ENCODE data around the gene MYADML2.

The MYADML2 gene

DNA sequence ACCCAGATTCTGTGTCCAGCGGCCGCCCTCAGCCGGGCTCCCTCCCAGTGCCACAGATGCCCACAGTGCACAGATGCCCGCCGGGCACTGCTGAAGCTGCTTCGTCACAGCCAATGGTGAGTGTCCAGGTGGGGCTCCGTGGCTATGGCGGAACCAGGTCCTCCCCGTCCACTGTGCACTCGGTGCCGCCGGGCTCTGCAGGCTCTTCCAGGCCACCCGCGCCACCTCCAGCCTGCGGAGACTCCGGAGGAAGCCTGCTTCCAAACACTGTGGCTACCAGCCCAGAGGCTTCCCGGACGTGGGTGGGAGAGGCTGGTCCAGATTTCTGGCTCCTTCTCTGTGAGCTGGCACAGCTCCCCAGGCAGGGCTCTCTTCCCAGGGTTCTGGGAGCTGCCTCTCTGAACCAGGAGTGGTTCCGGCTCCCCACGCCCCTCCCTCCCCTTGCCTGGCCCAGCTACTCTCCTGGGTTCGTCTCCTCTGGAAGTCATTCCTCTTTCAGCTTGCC lies 7.1 kb downstream of the MYADML2 start:
- no peak overlapping the region for H3K4me3 ChIP-seq (ENCODE audit: low read length)
- DNase-seq (ENCODE audit: low read depth), result no peak
- TF ChIP-seq, protein P1, sequence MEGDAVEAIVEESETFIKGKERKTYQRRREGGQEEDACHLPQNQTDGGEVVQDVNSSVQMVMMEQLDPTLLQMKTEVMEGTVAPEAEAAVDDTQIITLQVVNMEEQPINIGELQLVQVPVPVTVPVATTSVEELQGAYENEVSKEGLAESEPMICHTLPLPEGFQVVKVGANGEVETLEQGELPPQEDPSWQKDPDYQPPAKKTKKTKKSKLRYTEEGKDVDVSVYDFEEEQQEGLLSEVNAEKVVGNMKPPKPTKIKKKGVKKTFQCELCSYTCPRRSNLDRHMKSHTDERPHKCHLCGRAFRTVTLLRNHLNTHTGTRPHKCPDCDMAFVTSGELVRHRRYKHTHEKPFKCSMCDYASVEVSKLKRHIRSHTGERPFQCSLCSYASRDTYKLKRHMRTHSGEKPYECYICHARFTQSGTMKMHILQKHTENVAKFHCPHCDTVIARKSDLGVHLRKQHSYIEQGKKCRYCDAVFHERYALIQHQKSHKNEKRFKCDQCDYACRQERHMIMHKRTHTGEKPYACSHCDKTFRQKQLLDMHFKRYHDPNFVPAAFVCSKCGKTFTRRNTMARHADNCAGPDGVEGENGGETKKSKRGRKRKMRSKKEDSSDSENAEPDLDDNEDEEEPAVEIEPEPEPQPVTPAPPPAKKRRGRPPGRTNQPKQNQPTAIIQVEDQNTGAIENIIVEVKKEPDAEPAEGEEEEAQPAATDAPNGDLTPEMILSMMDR (conservative IDR thresholded peaks at IDR 0.05; ENCODE audit: low read depth, low read length), result no peak

- TF ChIP-seq, protein P1 (conservative IDR thresholded peaks at IDR 0.05; ENCODE audit: low read depth, low read length), result no peak
- no peak overlapping the region for H3K4me3 ChIP-seq (ENCODE audit: low read length)
Observed at GRCh38 chr17:81939218-81939617, 7.8 kb downstream of the MYADML2 start.

GRCh38 chr17:81935709-81936084 lies 11.3 kb downstream of the MYADML2 start:
- TF ChIP-seq, protein P1 (conservative IDR thresholded peaks at IDR 0.05; ENCODE audit: low read depth, low read length), result no peak
- no peak for DNase-seq (ENCODE audit: low read depth)
- no peak overlapping the region for H3K4me3 ChIP-seq (ENCODE audit: low read length)

More at GRCh38 chr17:81939218-81939617, 7.8 kb downstream of the MYADML2 start:
- DNase-seq (ENCODE audit: low read depth), result no peak

- TF ChIP-seq, protein P1 (conservative IDR thresholded peaks at IDR 0.05; ENCODE audit: low read depth, low read length), result no peak
- no peak overlapping the region for H3K4me3 ChIP-seq (ENCODE audit: low read length)
- no peak for DNase-seq (ENCODE audit: low read depth)
Observed at GRCh38 chr17:81934850-81935708, 12.0 kb downstream of the MYADML2 start.

DNA sequence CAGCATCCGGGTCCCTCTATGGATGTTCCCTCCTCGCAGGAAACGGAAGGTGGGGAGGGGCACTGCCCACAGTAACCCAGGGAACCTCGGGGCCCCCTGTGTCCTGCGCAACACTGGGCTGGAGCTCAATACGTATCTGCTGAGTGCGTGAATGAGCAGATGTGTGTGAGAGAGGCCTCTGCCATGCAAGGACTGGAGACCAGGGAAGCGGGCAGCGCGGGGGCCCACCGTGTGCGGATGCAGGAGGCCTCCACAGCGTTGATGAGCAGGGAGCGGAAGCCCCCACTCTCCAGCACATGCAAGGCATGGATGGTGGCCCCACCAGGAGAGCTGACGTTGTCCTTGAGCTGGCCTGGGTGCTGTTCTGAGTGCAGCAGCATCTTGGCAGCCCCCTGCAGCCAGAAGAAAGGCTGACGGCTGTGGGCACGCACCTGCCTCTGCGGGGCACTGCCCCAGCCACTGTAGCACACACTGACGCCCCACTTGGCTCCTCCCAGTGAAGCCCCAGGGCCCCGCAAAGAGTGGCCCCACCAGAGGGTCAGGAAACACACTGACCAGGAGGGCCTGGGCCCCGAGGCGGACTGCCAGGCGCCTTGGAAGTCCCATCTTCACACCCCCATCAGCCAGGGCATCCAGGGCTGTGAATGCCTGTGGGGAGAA lies 12.8 kb downstream of the MYADML2 start:
- H3K4me3 ChIP-seq (ENCODE audit: low read length), result no peak overlapping the region
- no peak for DNase-seq (ENCODE audit: low read depth)
- TF ChIP-seq, protein P1 (conservative IDR thresholded peaks at IDR 0.05; ENCODE audit: low read depth, low read length), result no peak

DNA sequence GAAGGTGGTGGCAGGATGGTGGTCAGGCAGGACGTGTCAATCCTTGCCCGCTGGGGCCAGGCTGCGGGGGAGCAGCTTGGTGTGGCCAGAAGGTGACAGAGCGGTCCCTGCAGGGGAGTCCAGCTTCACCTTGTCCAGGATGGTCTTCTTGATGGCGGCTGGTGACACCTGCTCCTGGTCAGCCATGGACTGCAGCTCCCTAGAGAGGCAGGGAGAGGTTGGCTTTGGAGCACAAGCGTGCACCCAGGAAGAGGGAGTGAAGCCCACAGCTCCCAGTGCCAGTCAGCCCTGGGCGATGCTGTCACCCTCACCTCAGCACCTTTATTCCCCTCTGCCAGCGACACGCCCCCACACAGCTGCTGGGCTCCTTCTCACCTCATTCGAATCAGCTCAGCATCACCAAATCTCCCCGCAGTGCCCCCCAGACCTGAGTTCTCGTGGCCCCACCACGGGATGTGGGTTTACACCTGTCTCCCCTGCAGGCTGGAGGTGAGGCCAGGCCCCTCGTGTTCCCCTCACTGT lies 13.8 kb downstream of the MYADML2 start:
- DNase-seq (ENCODE audit: low read depth), result no peak

More for the DNA sequence above, 13.8 kb downstream of the MYADML2 start:
- no peak overlapping the region for H3K4me3 ChIP-seq (ENCODE audit: low read length)
- TF ChIP-seq, protein P1 (conservative IDR thresholded peaks at IDR 0.05; ENCODE audit: low read depth, low read length), result no peak
